ENCODE data around the gene EFCC1.
A peak's percentile ranks its signal among the peaks of the same experiment; 100 is the strongest.

The EFCC1 gene

DNA sequence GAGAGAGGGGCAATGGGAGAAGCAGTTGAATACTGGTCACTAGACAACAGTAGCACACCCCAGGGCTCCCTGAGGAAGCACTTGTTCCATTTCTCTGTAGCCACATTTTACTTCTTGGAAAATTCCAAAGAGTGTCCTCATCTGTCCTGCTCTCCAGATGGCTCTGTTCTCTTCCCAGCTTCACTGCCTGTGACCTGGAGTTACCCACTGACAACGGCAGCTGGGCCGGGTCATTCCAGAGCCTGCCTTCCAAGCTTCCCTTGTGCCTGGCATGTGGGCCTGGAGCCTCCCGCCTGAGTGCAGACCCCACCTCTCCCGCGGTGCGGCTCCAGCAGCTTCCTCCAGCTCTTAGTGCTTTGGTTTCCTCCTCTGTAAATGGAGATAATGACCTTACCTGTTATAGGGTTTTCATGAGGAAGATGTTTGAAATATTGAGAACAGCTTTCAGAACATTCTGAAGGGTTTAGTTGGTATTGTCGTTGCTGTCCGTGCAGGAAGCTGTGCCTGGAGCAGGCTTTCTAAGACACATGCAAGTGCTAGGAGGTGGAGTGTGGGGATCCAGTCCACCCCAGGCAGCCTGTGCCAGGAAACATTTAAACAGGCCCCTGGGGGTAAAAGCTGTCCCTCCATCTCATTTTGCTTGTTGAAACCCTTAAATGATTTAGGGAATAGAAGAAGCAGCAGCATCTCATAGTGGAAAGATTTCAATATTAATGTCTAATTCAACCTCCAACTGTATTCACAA is 24.8 kb downstream of the EFCC1 start:
- Mint-ChIP-seq H3K27me3 (ENCODE audit: low read depth) (peaks cover 3% of the 10 kb centered on the region), H3K4me1 (ENCODE audit: low read depth) (peaks cover 14% of the 10 kb centered on the region), H3K27ac (no peak overlapping the region), H3K4me3 (peak overlapping the region; percentile 81), H3K36me3 (ENCODE audit: low read depth) (no peaks in the 10 kb centered on the region), H3K9me3 (no peaks in the 10 kb centered on the region)
- DNase-seq (ENCODE audit: low spot score), result no peak

DNA sequence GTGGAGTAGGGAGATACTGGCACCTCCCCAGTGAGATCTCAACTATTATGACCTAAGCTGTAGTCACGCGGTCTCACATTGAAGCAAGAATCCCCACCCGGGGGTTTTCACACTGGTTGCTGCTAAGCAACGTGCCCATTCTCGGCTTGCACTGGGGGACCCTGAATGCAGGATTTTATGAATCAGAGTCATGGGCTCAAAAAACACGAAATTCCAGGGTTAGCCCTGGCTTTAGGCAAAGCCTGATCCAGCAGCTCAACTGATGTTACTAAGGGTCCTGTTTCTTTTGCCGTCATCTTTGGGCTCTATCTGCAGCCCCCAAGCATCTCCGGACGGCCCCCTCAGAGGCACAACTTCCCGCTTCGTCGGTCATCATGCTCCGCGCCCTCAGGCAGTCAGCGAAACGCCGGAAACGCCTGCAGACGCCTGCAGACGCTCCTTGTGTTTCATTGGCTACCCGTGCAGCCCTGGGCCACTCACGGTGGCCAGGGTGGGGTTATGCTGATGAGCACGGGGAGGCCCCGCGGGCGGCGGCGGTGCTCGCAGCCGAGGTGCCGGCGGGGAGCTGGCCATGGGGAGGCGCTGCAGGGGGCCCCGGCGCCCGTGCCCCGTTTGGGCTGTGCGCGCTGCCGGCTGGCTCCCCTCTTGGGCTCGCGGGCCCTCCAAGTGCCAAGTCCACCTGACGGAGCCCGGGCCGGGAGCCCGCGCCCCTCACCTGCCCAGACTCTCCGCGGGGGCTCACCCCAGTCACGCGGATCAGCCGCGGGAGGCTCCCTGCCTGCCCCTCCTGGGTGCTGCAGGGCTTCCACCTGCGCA is 25.8 kb downstream of the EFCC1 start:
- H3K36me3 Mint-ChIP-seq (ENCODE audit: low read depth), result no peaks in the 10 kb centered on the region
- H3K27ac Mint-ChIP-seq, result peak overlapping the region; percentile 89
- DNase-seq (ENCODE audit: low spot score), result peak; percentile 93
- peaks cover 3% of the 10 kb centered on the region for H3K27me3 Mint-ChIP-seq (ENCODE audit: low read depth)
- peaks cover 12% of the 10 kb centered on the region for H3K4me1 Mint-ChIP-seq (ENCODE audit: low read depth)
- H3K4me3 Mint-ChIP-seq, result peak overlapping the region; percentile 81
- H3K9me3 Mint-ChIP-seq, result no peaks in the 10 kb centered on the region

DNA sequence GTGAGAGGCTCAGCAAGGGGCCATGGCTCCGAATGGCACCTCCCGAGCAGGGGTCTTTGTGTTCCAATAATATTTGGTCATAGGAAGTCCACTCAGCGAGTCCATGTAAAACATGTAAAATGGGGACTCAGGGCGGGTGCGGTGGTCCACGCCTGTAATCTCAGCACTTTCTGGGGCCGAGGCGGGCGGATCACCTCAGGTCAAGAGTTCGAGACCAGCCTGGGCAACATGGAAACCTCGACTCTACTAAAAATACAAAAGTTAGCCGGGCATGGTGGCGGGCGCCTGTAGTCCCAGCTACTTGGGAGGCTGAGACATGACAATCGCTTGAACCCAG is 26.4 kb downstream of the EFCC1 start:
- Mint-ChIP-seq H3K4me3 (peak overlapping the region; percentile 18), H3K27me3 (ENCODE audit: low read depth) (peaks cover 3% of the 10 kb centered on the region), H3K27ac (no peak overlapping the region), H3K9me3 (no peaks in the 10 kb centered on the region), H3K36me3 (ENCODE audit: low read depth) (no peaks in the 10 kb centered on the region), H3K4me1 (ENCODE audit: low read depth) (peaks cover 12% of the 10 kb centered on the region)
- no peak for DNase-seq (ENCODE audit: low spot score)

DNA sequence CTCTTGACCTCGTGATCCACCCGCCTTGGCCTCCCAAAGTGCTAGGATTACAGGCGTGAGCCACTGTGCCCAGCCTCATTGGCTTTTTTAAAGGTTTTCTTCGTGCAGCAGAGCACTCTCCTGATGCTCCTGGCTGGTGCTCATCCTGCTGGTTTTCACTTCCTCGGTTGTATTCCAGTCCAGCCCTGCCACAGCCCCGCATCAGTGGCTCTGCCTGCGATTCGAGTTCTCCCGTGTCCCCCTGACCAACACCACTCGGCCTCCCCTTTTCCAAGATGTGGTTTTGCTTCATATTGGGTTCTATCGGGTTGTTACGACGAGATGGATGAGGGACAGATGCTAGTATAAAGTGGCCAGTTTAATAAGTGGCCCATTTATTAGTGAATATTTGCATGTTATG is 27.8 kb downstream of the EFCC1 start:
- Mint-ChIP-seq H3K4me3 (peak overlapping the region; percentile 18), H3K36me3 (ENCODE audit: low read depth) (no peaks in the 10 kb centered on the region), H3K9me3 (no peaks in the 10 kb centered on the region), H3K27ac (no peak overlapping the region), H3K27me3 (ENCODE audit: low read depth) (peaks cover 3% of the 10 kb centered on the region), H3K4me1 (ENCODE audit: low read depth) (peaks cover 12% of the 10 kb centered on the region)
- DNase-seq (ENCODE audit: low spot score), result no peak

DNA sequence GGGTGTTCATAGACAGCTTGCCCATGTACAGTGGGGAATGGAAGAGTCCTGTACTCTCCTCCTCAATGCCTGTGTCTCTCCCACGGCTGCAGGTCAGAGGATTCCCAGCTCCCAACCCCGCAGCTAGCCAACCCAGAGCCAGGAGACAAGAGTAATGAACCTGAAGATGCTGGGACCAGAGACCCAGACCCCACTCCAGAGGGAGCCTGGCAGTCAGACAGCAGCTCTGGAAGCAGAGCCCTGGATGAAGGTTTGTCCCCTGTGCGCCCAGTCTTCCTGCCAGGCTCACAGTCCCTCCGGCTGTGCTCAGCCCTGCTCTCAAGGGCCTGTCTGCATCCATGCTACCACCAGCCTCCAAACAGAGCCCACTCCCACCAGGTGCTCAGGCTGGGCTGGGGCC is 29.5 kb downstream of the EFCC1 start:
- no peaks in the 10 kb centered on the region for H3K9me3 Mint-ChIP-seq
- H3K36me3 Mint-ChIP-seq (ENCODE audit: low read depth), result no peaks in the 10 kb centered on the region
- H3K27me3 Mint-ChIP-seq (ENCODE audit: low read depth), result peaks cover 3% of the 10 kb centered on the region

DNA sequence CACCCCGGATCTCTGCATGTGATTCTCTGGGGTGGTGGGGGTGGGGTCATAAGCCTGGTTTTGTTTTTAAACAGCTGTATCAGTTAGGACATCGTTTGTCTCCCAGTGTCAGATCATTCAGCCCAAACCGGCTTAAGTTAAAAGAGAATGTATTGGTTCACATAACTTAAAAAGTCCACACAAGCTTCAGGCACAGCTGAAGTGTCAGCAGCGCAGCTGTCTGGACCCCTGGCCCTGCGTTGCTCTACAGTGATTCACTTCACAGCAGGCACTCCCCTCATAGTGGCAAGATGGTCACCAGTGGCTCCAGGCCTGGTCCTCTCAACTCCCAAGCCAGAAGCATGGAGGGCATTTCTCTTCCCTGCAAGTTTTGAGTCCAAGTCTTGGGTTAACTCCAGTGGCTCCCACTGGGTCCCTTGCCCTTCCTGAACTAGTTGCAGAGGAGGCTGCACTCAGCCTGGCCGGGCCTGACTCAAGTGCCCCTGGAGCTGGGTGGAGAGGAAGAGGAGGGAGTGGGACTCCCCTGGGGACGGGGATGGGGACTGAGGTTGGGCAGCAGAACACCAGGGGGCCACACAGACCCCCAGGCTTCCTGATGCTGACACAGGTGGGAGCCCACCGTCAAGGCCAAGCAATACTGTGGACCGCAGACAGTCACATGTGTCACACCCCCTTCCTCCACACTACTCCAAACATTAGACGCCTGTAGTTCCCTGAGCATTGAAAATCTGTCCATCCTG is 30.5 kb downstream of the EFCC1 start:
- no peaks in the 10 kb centered on the region for H3K36me3 Mint-ChIP-seq (ENCODE audit: low read depth)
- peaks cover 3% of the 10 kb centered on the region for H3K27me3 Mint-ChIP-seq (ENCODE audit: low read depth)
- peaks cover 6% of the 10 kb centered on the region for H3K4me1 Mint-ChIP-seq (ENCODE audit: low read depth)
- H3K4me3 Mint-ChIP-seq, result no peak overlapping the region
- no peaks in the 10 kb centered on the region for H3K9me3 Mint-ChIP-seq
- no peak for DNase-seq (ENCODE audit: low spot score)
- no peak overlapping the region for H3K27ac Mint-ChIP-seq

More for the DNA sequence above, 29.5 kb downstream of the EFCC1 start:
- Mint-ChIP-seq H3K27ac (no peak overlapping the region), H3K4me1 (ENCODE audit: low read depth) (peaks cover 8% of the 10 kb centered on the region), H3K4me3 (no peak overlapping the region)
- DNase-seq (ENCODE audit: low spot score), result no peak

DNA sequence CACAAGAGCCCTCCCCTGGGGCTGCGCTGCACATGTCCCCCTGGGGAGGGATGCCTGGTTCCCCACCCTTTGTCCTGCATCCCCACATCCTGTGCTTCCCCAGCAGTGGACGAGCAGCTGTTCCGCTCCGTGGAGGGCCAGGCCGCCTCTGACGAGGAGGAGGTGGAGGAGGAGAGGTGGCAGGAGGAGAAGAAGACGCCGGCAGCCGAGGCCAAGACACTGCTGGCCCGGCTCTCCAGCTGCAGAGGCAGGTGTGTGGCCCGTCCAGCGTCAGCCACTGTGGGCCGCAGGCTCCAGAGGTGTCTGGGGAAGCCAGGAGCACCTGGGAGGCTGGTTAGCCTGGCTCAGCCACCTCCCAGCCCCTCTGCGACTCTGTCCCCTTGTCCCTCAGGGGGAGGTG is 31.6 kb downstream of the EFCC1 start:
- H3K36me3 Mint-ChIP-seq (ENCODE audit: low read depth), result no peaks in the 10 kb centered on the region
- H3K9me3 Mint-ChIP-seq, result no peaks in the 10 kb centered on the region
- H3K4me3 Mint-ChIP-seq, result no peak overlapping the region
- peaks cover 4% of the 10 kb centered on the region for H3K4me1 Mint-ChIP-seq (ENCODE audit: low read depth)
- no peak overlapping the region for H3K27ac Mint-ChIP-seq
- DNase-seq (ENCODE audit: low spot score), result no peak
- H3K27me3 Mint-ChIP-seq (ENCODE audit: low read depth), result peaks cover 5% of the 10 kb centered on the region

DNA sequence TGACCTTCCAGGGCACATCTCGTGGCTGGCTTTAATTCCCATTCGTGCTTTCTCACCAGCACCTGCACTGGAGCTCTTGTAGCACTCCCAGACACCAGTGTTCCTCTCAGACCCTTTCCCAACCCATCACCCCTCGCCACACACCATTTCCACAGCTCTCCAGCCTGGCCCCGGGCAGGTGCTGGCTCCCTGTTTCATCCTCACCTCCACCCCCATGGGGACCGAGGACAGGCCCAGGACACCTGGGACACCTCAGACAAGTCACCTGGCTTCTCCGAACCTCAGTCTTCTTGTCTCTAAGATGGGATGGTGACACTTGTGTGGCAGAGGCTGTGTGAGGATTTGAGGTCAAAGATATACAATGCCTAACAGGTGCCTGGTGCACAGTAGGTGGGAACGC is 32.0 kb downstream of the EFCC1 start:
- Mint-ChIP-seq H3K4me1 (ENCODE audit: low read depth) (peaks cover 4% of the 10 kb centered on the region), H3K27me3 (ENCODE audit: low read depth) (peaks cover 5% of the 10 kb centered on the region), H3K36me3 (ENCODE audit: low read depth) (no peaks in the 10 kb centered on the region), H3K9me3 (no peaks in the 10 kb centered on the region), H3K27ac (no peak overlapping the region), H3K4me3 (no peak overlapping the region)
- DNase-seq (ENCODE audit: low spot score), result no peak

DNA sequence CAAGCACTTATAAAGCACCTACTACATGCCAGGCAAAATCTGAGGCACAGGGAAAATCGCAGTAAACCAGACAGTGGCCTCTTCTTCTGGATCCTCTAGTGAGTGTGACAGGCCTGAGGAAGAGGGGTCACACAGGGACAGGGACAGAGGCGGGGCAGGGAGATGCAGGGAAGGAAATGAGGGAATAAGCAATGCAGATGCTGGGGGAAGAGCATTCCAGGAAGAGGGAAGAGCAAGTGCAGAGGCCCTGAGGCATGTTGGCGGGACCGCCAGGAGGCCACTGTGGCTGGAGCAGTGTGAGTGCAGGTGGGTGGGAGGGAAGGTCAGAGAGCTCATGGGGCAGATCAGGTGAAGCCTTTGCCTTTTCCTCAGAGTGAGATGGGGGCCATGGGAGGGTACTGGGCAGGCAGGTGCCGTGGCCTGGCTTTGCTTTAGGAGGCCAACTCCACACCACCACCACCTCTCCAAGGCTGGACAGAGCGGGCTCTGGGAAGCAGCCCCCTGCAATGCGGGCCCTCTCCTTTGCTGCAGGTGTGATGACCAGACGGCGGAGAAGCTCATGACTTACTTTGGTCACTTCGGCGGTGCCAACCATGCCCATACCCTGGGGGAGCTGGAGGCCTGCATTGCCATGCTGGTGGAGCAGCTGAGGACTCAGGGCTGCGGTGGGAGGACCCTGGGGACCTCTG is 32.7 kb downstream of the EFCC1 start:
- Mint-ChIP-seq H3K27me3 (ENCODE audit: low read depth) (peaks cover 5% of the 10 kb centered on the region), H3K4me1 (ENCODE audit: low read depth) (peaks cover 4% of the 10 kb centered on the region), H3K36me3 (ENCODE audit: low read depth) (no peaks in the 10 kb centered on the region), H3K27ac (no peak overlapping the region), H3K4me3 (no peak overlapping the region), H3K9me3 (no peaks in the 10 kb centered on the region)
- DNase-seq (ENCODE audit: low spot score), result no peak

DNA sequence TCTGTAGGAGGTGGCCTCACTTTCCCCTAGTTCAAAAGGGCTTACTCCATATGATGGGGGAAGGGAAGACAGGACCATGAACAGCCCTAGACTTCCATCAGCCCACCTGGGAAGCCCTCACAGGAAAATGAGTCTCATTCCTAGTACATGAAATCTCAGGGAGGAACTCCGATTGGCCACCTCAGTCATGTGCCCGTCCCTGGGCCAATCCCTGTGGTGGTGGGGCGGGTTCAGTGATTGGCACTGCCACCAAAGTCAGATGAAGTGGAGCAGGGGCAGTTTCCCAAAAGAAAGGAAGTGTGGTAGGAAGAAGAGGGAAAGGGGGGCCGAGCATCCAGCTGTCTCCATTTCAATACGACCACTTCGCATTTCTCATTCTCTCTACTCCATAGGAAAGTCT is 33.5 kb downstream of the EFCC1 start:
- Mint-ChIP-seq H3K4me3 (no peak overlapping the region), H3K27ac (no peak overlapping the region), H3K36me3 (ENCODE audit: low read depth) (no peaks in the 10 kb centered on the region)

DNA sequence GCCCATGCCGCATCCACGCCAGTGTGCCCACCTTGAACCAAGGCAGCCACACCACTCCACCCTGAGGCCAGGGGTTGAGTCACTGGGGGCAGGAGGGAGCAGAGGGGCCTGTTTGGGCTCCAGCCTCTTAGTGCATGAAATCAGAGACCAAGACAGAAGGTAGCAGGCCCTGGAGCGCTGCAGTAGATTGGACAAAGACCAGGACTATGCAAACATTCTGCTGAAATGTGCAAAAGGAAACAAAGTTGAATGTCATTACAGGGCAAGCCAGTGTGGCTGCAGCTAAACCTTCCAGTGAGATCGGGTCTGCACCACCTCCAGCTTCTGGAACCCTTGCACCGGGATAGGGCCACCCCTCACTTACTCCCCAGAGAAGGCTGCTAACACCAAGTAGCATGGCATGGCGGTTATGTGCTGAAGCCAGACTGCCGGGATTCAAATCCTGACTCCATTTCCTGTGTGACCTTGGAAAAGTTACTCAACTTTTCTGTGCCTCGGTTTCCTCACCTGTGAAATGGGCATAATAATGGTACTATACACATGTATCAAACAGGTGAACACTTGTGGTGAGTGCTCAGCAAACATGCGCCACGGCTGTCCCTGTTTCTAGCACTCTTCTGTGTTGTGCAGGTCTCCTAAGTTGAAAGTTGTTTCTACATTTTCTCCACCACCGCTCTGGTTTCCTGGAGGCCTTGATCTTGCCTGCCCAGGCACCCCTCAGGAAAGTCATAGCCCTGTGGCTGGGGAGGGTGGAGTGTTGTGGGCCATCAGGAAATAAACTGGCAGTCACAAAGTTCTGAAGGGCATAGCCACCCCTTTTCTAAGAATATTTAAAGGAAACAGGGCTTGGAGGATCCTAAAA is 34.5 kb downstream of the EFCC1 start:
- Mint-ChIP-seq H3K27ac (no peak overlapping the region), H3K36me3 (ENCODE audit: low read depth) (no peaks in the 10 kb centered on the region), H3K27me3 (ENCODE audit: low read depth) (peaks cover 14% of the 10 kb centered on the region), H3K9me3 (no peaks in the 10 kb centered on the region), H3K4me3 (no peak overlapping the region), H3K4me1 (ENCODE audit: low read depth) (peaks cover 4% of the 10 kb centered on the region)
- DNase-seq (ENCODE audit: low spot score), result no peak

More for the DNA sequence above, 33.5 kb downstream of the EFCC1 start:
- H3K9me3 Mint-ChIP-seq, result no peaks in the 10 kb centered on the region
- peaks cover 4% of the 10 kb centered on the region for H3K4me1 Mint-ChIP-seq (ENCODE audit: low read depth)
- H3K27me3 Mint-ChIP-seq (ENCODE audit: low read depth), result peaks cover 5% of the 10 kb centered on the region
- DNase-seq (ENCODE audit: low spot score), result no peak

DNA sequence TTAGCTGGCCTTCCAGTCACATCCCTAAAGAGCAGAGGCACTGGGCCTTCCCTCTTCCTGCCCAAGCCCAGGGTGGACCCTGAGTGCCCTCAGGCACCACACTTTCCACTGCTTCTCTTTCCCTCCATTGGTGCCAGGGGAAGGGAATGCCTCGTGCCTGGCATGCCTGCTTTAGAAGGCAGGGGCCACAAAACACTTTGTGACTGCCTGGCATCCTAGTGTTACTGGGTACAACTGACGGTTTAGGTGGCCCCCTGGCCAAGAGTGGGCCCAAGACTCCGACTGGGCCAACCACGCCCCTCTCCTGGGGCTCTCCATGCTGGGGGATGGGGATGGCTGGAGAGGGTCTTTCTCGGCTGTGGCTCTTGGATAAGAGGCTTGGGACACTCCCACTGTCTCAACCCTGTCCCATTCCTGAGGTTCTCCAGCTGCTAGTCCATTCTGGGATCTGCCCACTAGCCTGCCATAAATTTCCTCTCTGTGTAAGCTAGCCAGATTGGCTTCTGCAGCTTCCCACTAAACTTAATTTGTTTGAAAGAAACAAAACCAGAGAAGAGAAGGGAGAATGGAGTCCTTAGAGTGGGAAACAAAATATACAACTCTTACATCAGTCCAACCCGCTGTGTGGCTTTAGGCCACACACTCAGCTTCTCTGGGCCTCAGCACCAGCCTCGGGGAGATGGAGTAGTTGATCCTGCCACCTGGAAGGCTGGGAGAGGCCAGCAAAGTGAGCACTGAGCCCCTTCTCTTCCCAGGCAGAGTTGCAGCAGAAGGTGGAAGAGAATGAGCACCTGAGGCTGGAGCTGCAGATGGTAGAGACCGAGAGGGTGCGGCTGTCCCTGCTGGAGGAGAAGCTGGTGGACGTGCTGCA is 35.4 kb downstream of the EFCC1 start:
- Mint-ChIP-seq H3K27ac (no peak overlapping the region), H3K27me3 (ENCODE audit: low read depth) (peaks cover 16% of the 10 kb centered on the region), H3K36me3 (ENCODE audit: low read depth) (no peaks in the 10 kb centered on the region), H3K4me1 (ENCODE audit: low read depth) (peaks cover 4% of the 10 kb centered on the region), H3K9me3 (no peaks in the 10 kb centered on the region), H3K4me3 (no peak overlapping the region)
- DNase-seq (ENCODE audit: low spot score), result no peak
